Mesenchymal stem cell (in vitro differentiated cells and primary cell): Measurements from ENCODE around the gene RPL36A.

Experiments used
- DNase-seq: peaks from one replicate; pipeline ENCODE4 v3.0.0-alpha.2; 2013
- H2AFZ ChIP-seq: one replicate; pipeline ENCODE4 v1.6.1; 2013; ENCODE audit warnings: low read depth, mild to moderate bottlenecking, control low read depth, inconsistent platforms, low read length, moderate library complexity
- H2AK5ac ChIP-seq: 2 replicates; pipeline ENCODE4 v1.6.1; 2013; ENCODE audit warnings: low read length, moderate library complexity, mild to moderate bottlenecking, inconsistent platforms; ENCODE audit not compliant: severe bottlenecking
- H2BK120ac ChIP-seq: one replicate; pipeline ENCODE4 v1.6.1; 2013; ENCODE audit warnings: low read depth, mild to moderate bottlenecking, inconsistent platforms, low read length, moderate library complexity
- H2BK12ac ChIP-seq, 2 experiments: one replicate each; pipeline ENCODE4 v1.6.1; 2013; ENCODE audit warnings: inconsistent platforms in 2 of 2, low read length in 2 of 2, mild to moderate bottlenecking in 2 of 2, moderate library complexity in 2 of 2, control low read depth in 1 of 2
- H2BK15ac ChIP-seq: one replicate; pipeline ENCODE4 v1.6.1; 2013; ENCODE audit warnings: mild to moderate bottlenecking, low read depth, inconsistent platforms; ENCODE audit not compliant: poor library complexity, severe bottlenecking
- H2BK5ac ChIP-seq: 2 replicates; pipeline ENCODE4 v1.6.1; 2013; ENCODE audit warnings: low read depth, mild to moderate bottlenecking, low read length, control low read depth, inconsistent platforms; ENCODE audit not compliant: poor library complexity, severe bottlenecking
- H3K14ac ChIP-seq, 2 experiments: one replicate each; pipeline ENCODE4 v1.6.1; 2013; ENCODE audit warnings: inconsistent platforms in 2 of 2, low read length in 2 of 2, control low read depth in 1 of 2, mild to moderate bottlenecking in 1 of 2, moderate library complexity in 1 of 2
- H3K18ac ChIP-seq, 2 experiments: one replicate each; pipeline ENCODE4 v1.6.1; 2013; ENCODE audit warnings: inconsistent platforms in 2 of 2, low read length in 2 of 2, control low read depth in 1 of 2, low read depth in 1 of 2, mild to moderate bottlenecking in 1 of 2
- H3K23ac ChIP-seq, 2 experiments: one replicate each; pipeline ENCODE4 v1.6.1; 2013; ENCODE audit warnings: inconsistent platforms in 2 of 2, low read length in 2 of 2, mild to moderate bottlenecking in 2 of 2, moderate library complexity in 2 of 2, control low read depth in 1 of 2
- H3K27ac ChIP-seq: 2 replicates; pipeline ENCODE4 v1.5.1; 2013; ENCODE audit warnings: mild to moderate bottlenecking, moderate library complexity, low read length, control low read depth, inconsistent platforms; ENCODE audit not compliant: poor library complexity, severe bottlenecking
- H3K27me3 ChIP-seq, 2 experiments: 2 replicates each; pipeline versions ENCODE4 v1.6.1 to v1.7.0; 2013; ENCODE audit warnings: low read length in 2 of 2, mild to moderate bottlenecking in 2 of 2, moderate library complexity in 2 of 2, control low read depth in 1 of 2, inconsistent platforms in 1 of 2; ENCODE audit not compliant: control insufficient read depth in 1 of 2, insufficient read depth in 1 of 2
- H3K36me3 ChIP-seq, 2 experiments: 2 replicates each; pipeline versions ENCODE4 v1.6.1 to v1.7.0; 2013; ENCODE audit warnings: low read length in 2 of 2, control low read depth in 1 of 2, inconsistent platforms in 1 of 2, low read depth in 1 of 2, mild to moderate bottlenecking in 1 of 2; ENCODE audit not compliant: insufficient read depth in 2 of 2, control insufficient read depth in 1 of 2
- H3K4ac ChIP-seq, 2 experiments: one replicate each; pipeline ENCODE4 v1.6.1; 2013; ENCODE audit warnings: inconsistent platforms in 2 of 2, low read length in 2 of 2, mild to moderate bottlenecking in 2 of 2, moderate library complexity in 2 of 2, control low read depth in 1 of 2, low read depth in 1 of 2
- H3K4me1 ChIP-seq: 2 replicates; pipeline ENCODE4 v1.6.1; 2013; ENCODE audit warnings: low read depth, low read length, control low read depth; ENCODE audit not compliant: control insufficient read depth, insufficient read depth
- H3K4me2 ChIP-seq: 2 replicates; pipeline ENCODE4 v1.6.1; 2013; ENCODE audit warnings: low read length, mild to moderate bottlenecking, inconsistent platforms; ENCODE audit not compliant: poor library complexity, severe bottlenecking
- H3K4me3 ChIP-seq, 2 experiments: 2 replicates each; pipeline versions ENCODE4 v1.5.1 to v1.7.0; 2013; ENCODE audit warnings: low read length in 2 of 2, mild to moderate bottlenecking in 2 of 2, control low read depth in 1 of 2, low read depth in 1 of 2; ENCODE audit not compliant: insufficient read depth in 1 of 2
- H3K79me1 ChIP-seq: replicated peaks from 2 replicates; pipeline ENCODE4 v1.6.1; 2013; ENCODE audit warnings: mild to moderate bottlenecking, control low read depth, low read length, inconsistent platforms; ENCODE audit not compliant: poor library complexity, severe bottlenecking
- H3K9ac ChIP-seq: 2 replicates; pipeline ENCODE4 v1.7.0; 2013; ENCODE audit warnings: mild to moderate bottlenecking, low read length, moderate library complexity
- H3K9me3 ChIP-seq: 2 replicates; pipeline ENCODE4 v1.7.0; 2013; ENCODE audit warnings: mild to moderate bottlenecking, low read length; ENCODE audit not compliant: control insufficient read depth
- H4K8ac ChIP-seq: one replicate; pipeline ENCODE4 v1.6.1; 2013; ENCODE audit warnings: inconsistent platforms, mild to moderate bottlenecking, low read length, moderate library complexity
- H4K91ac ChIP-seq: one replicate; pipeline ENCODE4 v1.6.1; 2013; ENCODE audit warnings: mild to moderate bottlenecking, low read length, inconsistent platforms
- WGBS: methylation state at CpG from one replicate; pipeline ENCODE4 v1.1.7; 2013; ENCODE audit warnings: mixed read lengths; 5-methylcytosine and 5-hydroxymethylcytosine counted together

The RPL36A gene

DNA sequence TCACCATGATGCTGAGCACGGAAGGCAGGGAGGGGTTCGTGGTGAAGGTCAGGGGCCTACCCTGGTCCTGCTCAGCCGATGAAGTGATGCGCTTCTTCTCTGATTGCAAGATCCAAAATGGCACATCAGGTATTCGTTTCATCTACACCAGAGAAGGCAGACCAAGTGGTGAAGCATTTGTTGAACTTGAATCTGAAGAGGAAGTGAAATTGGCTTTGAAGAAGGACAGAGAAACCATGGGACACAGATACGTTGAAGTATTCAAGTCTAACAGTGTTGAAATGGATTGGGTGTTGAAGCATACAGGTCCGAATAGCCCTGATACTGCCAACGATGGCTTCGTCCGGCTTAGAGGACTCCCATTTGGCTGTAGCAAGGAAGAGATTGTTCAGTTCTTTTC is 21.2 kb downstream of the RPL36A start:
- no peak overlapping the region for H2BK5ac ChIP-seq
- H3K14ac ChIP-seq, result no peak overlapping the region
- no peak overlapping the region for H3K27ac ChIP-seq
- H4K91ac ChIP-seq, result no peak overlapping the region
- no peak overlapping the region for H3K18ac ChIP-seq
- no peak overlapping the region for H3K4ac ChIP-seq
- no peaks in the 10 kb centered on the region for H3K79me1 ChIP-seq
- H2BK120ac ChIP-seq, result no peak overlapping the region
- peaks cover 0 to 3% of the 10 kb centered on the region in 2 experiments for H3K27me3 ChIP-seq
- H2AK5ac ChIP-seq, result no peak overlapping the region
- H3K36me3 ChIP-seq, result peaks cover 12 to 22% of the 10 kb centered on the region in 2 experiments
- H2BK15ac ChIP-seq, result no peak overlapping the region
- H2AFZ ChIP-seq, result no peak overlapping the region
- H3K4me2 ChIP-seq, result no peak overlapping the region
- no peak overlapping the region for H3K23ac ChIP-seq
- no peak overlapping the region for H4K8ac ChIP-seq
- WGBS, result 97% methylated on average over 10 of the region's 10 CpGs
- H3K9me3 ChIP-seq, result no peaks in the 10 kb centered on the region
- H3K4me1 ChIP-seq, result peaks cover 2% of the 10 kb centered on the region
- no peak overlapping the region for H3K4me3 ChIP-seq
- no peak overlapping the region for H3K9ac ChIP-seq
- no peak overlapping the region for H2BK12ac ChIP-seq
- DNase-seq, result no peak

DNA sequence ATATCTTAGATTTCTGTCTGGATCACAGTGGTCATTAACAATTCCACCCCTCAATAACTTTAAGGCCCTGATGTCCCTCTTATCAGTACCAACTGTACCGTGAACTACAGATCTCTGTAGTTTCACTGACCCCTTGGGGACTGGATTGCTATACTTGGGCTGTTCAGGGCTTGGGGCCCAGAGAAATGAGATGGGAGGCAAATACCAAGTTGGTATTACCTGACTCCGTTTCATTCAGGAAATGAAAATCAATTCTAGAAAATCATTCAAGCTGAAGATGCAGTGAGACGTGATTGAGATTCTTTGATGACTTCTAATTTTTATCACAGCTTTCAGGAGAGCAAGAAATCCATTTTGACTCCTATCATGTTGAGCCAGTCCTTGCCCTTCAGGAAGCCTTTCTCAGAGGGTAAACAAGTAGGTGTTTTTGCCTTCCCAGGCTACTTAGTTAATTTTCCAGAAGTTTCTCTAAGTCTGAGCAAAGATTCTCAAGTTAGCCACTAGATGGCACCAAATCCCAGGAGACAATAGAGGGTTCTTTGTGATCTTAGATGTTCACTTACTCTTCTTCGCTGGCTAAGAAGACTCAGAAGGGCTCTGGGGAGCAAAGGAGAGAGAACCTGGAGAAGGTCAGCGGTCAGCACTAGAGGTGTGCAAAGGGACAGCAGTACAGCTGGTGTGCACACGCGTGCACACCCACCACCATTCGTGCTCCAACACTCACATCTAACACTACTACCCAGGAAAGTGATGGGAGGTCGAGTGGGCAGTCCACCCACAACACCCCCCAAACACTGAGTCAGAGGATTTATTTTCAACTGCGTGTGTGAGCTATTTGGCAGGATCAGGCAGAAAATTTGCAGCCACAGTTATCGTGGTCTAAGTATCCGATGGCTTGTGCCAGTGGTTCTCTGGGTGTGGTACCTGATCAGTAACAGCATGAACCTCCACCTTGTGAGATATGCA is 24.7 kb downstream of the RPL36A start:
- H2BK15ac ChIP-seq, result no peak overlapping the region
- no peak overlapping the region for H3K14ac ChIP-seq
- H3K9me3 ChIP-seq, result no peaks in the 10 kb centered on the region
- H4K8ac ChIP-seq, result peak overlapping the region; percentile 49
- H3K9ac ChIP-seq, result peak overlapping the region; percentile 48
- peak overlapping the region in 1 of 2 experiments; percentile 62 for H3K18ac ChIP-seq
- 55% methylated on average over 5 of the region's 12 CpGs for WGBS
- H4K91ac ChIP-seq, result no peak overlapping the region
- H2BK5ac ChIP-seq, result no peak overlapping the region
- peaks cover 0 to 6% of the 10 kb centered on the region in 2 experiments for H3K27me3 ChIP-seq
- H3K79me1 ChIP-seq, result peaks cover 6% of the 10 kb centered on the region
- H2BK120ac ChIP-seq, result no peak overlapping the region
- H2BK12ac ChIP-seq, result no peak overlapping the region
- H3K36me3 ChIP-seq, result peaks cover 12 to 22% of the 10 kb centered on the region in 2 experiments
- peaks cover 2% of the 10 kb centered on the region for H3K4me1 ChIP-seq
- no peak overlapping the region for H3K4me3 ChIP-seq
- peak overlapping the region in 1 of 2 experiments; percentile 28 for H3K4ac ChIP-seq
- H3K23ac ChIP-seq, result no peak overlapping the region
- no peak overlapping the region for H3K4me2 ChIP-seq
- H3K27ac ChIP-seq, result peak overlapping the region; percentile 17
- peak; percentile 85 for DNase-seq
- no peak overlapping the region for H2AFZ ChIP-seq
- no peak overlapping the region for H2AK5ac ChIP-seq

DNA sequence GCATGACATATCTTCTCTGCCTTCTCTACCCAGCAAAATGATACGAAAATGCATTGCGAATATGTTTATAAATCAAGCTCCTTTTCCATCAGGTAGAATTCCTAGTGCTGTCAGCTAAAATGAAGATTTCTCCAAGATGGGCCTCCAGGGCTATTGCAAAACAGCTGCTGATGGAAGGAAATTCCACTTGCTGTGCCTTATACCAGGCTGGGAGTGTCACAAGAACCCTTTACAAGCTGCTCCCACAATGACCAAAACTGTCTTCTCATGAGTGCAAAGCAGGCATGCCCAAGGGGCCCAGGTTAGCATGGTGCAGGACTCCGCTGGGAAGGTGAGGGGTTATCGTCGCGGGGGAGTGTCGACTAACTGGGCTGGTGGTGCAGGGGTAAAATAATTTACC is 25.9 kb downstream of the RPL36A start:
- no peak overlapping the region for H3K4me3 ChIP-seq
- DNase-seq, result peak; percentile 61
- H4K91ac ChIP-seq, result peak overlapping the region; percentile 39
- no peak overlapping the region for H3K14ac ChIP-seq
- H4K8ac ChIP-seq, result peak overlapping the region; percentile 64
- no peak overlapping the region for H2BK12ac ChIP-seq
- no peak overlapping the region for H2AFZ ChIP-seq
- peaks cover 2% of the 10 kb centered on the region for H3K4me1 ChIP-seq
- no peaks in the 10 kb centered on the region for H3K9me3 ChIP-seq
- H2BK5ac ChIP-seq, result no peak overlapping the region
- peaks cover 12 to 22% of the 10 kb centered on the region in 2 experiments for H3K36me3 ChIP-seq
- H3K4ac ChIP-seq, result no peak overlapping the region
- WGBS, result 82% methylated on average over 7 of the region's 7 CpGs
- no peak overlapping the region for H2AK5ac ChIP-seq
- H3K4me2 ChIP-seq, result no peak overlapping the region
- H3K27me3 ChIP-seq, result peaks cover 0 to 6% of the 10 kb centered on the region in 2 experiments
- H3K18ac ChIP-seq, result peak overlapping the region in 1 of 2 experiments; percentile 54
- peak overlapping the region; percentile 94 for H3K9ac ChIP-seq
- H3K79me1 ChIP-seq, result peaks cover 6% of the 10 kb centered on the region
- no peak overlapping the region for H3K27ac ChIP-seq
- H2BK120ac ChIP-seq, result no peak overlapping the region
- no peak overlapping the region for H2BK15ac ChIP-seq
- H3K23ac ChIP-seq, result no peak overlapping the region

DNA sequence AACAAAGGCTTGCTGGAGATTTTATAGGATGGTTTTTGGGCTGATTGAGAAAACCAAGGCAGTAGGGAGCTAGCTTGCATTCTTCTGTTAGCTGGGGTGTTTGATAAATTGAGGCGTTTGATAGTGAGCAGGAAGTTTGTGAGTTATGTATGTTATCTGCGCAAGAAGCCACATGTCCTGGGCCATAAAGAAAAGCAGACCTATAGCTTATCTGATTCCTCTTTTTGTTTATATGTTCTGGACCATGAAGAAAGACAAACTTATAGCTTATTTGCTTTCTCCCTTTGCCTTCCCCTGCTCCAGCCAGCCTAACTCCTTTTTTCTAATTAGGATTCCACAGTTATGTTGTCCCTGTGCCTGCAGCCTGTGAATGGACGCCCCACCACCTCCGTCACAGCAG is 26.4 kb downstream of the RPL36A start:
- WGBS, result 0% methylated on average over 1 of the region's 4 CpGs
- no peak overlapping the region for H3K4me3 ChIP-seq
- no peak overlapping the region for H4K8ac ChIP-seq
- no peak overlapping the region for H3K4me2 ChIP-seq
- H3K27me3 ChIP-seq, result peaks cover 0 to 6% of the 10 kb centered on the region in 2 experiments
- no peak overlapping the region for H3K27ac ChIP-seq
- H2BK5ac ChIP-seq, result no peak overlapping the region
- H3K18ac ChIP-seq, result no peak overlapping the region
- H2BK12ac ChIP-seq, result no peak overlapping the region
- H3K4ac ChIP-seq, result no peak overlapping the region
- H3K14ac ChIP-seq, result no peak overlapping the region
- no peak overlapping the region for H2AK5ac ChIP-seq
- peak overlapping the region; percentile 27 for H4K91ac ChIP-seq
- H2AFZ ChIP-seq, result no peak overlapping the region
- no peak overlapping the region for H2BK120ac ChIP-seq
- H3K4me1 ChIP-seq, result peaks cover 2% of the 10 kb centered on the region
- H3K23ac ChIP-seq, result no peak overlapping the region
- no peaks in the 10 kb centered on the region for H3K9me3 ChIP-seq
- DNase-seq, result peak; percentile 39
- H3K36me3 ChIP-seq, result peaks cover 8 to 18% of the 10 kb centered on the region in 2 experiments
- H3K79me1 ChIP-seq, result peaks cover 6% of the 10 kb centered on the region
- H3K9ac ChIP-seq, result peak overlapping the region; percentile 94
- no peak overlapping the region for H2BK15ac ChIP-seq
